Panc1 (cell line): ENCODE data around the gene EME1.

ENCODE experiments used
- CTCF ChIP-seq: fragments of 450-650 bp; IDR thresholded peaks from 2 replicates; pipeline ENCODE4 v1.5.1; 2017; ENCODE audit warnings: mild to moderate bottlenecking
- POLR2AphosphoS5 ChIP-seq: IDR thresholded peaks from 2 replicates; pipeline ENCODE4 v1.6.1; 2012; ENCODE audit warnings: mild to moderate bottlenecking, low read depth, low read length, moderate library complexity
- TCF7L2 ChIP-seq: IDR thresholded peaks from 2 replicates; pipeline ENCODE4 v1.6.1; 2011; ENCODE audit warnings: mild to moderate bottlenecking, low read depth, low read length, inconsistent platforms

DNA sequence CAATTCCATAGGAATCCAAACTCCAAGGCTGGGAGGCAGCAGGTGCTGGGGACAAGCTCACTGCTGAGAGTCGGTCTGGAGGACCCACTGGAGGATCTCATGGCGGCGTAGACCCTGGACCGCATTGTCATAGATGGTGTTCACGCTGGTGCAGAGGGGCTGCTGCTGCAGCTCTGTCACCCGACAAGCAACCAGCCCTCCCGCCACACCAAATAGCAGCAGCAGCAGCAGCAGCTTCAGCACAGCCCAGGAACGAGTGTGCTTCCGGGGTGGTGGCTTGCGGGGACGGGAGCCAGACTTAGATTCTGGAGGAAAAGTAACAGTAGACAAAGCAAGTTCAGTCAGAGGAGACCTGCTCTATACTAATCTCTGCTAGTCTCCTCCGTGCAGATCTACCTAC is 9.9 kb downstream of the EME1 start:
- no peak for TF ChIP-seq CTCF
- TF ChIP-seq POLR2AphosphoS5 = no peak
- no peak for TF ChIP-seq TCF7L2
